ENCODE data around the gene HDAC10.
"Not testable (repeated sequence)": the region's sequence is repeated elsewhere in the genome, so short reads cannot be mapped to it uniquely, and the experiment has no call there.

Gene HDAC10

DNA sequence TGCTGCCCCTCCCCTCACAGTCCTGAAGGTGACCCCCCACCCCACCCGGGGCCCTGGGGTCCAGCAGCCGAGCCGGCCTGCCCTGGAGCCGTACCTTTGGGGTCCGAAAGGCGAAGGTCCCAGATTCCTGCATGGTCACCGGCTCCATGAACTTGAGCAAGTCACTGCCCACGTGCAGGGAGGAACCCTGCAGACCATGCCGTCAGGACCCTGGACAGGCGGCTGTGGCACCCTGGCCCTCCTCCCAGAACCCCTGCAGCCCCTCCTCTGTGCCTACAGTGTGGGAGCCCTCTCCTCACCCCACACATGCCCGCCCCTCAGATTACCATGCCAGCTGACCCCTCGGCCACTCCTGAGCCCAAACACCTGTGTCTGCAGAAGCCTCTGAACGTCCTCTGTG is 33.4 kb upstream of the HDAC10 start:
- no peak for DNase-seq

DNA sequence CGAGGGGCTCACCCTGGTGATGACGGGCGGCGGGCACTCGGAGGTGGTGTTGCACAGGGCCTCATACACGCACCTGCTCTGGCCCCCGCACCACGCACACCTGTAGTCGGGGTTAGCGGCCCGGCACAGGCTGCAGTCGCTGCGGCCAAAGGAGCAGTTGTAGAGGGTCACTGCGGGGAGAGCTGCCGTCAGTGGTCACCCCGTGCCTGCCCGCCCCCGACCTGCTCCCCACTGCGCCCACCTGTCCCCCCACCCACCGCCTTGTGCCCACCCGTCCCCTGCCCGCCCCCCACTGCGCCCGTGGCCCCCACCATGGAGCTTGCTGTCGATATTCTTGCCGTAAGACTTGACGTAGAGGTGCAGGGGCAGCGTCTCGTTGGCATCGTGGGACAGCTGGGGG is 32.8 kb upstream of the HDAC10 start:
- no peak for DNase-seq

- no peak for DNase-seq
These were observed 31.5 kb upstream of the HDAC10 start for GRCh38 chr22:50282361-50283155.

DNA sequence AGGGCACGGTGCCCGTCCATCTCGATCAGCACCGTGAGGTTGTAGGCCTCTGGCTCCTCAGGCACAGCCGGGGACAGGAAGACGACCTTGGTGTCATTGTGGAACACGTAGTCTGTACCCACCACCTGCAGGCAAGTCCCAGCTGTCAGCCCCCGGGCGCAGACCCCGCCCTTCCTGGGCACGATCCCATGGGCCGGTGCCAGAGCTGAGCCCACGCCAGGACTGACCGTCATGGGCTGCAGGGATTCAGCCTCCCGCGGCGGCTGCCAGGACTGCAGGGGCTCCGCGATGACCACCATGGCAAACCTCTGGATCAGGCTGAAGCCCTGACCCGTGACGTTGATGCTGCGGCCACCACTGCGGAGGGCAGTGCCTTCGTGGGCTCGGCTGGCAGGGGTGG is 30.9 kb upstream of the HDAC10 start:
- DNase-seq = no peak

DNA sequence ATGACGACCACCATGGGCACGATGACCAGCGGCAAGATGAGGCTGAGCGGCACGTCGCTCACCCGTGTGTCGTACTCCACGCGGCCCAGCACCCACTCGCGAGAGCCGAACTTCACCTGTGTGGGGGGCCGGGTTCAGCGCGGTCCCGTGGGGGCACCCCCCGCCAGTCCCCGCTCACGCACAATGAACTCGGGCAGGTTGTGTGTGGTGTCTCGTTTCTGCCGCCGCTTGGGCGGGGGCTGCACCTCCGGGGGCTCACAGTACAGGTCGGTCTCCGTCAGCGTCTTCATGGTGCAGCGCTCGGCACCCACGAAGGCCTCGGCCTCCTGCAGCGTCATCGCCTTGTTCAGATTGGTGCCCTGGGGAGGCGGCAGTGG is 30.3 kb upstream of the HDAC10 start:
- no peak for DNase-seq

- DNase-seq = no peak
These were observed 29.8 kb upstream of the HDAC10 start for GRCh38 chr22:50280708-50281383.

GRCh38 chr22:50280022-50280707 is 29.1 kb upstream of the HDAC10 start:
- no peak for DNase-seq

DNA sequence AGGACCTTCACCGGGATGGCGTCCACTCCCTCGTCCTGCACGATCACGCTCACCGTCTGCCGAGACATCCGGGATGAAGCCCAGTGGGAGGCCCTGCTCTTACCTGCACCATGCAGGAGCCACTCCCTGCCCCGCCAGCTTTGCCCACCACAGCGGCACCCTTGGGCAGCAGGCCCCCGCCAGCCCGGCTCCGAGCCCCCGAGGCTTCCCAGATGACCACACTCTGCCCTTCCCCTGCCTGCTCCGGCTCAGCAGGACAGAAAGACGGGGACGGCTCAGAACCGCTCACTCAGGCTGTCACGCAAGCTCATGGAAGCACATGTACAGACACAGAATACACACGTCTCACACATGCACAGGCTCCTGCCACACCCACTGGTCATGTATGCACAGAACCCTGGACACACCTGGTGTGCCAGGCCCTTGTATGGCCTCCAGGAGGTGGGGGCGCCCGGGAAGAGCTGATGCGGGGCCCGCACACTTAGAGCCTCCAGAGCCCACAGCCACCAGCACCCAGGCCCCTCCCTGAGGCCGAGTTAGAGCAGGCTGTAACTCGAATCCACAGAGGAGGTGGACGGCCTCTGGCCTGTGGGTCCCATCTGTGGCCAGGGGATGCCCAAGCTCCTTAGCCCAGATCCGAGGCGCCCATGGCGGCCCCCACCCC is 28.0 kb upstream of the HDAC10 start:
- DNase-seq = no peak

DNA sequence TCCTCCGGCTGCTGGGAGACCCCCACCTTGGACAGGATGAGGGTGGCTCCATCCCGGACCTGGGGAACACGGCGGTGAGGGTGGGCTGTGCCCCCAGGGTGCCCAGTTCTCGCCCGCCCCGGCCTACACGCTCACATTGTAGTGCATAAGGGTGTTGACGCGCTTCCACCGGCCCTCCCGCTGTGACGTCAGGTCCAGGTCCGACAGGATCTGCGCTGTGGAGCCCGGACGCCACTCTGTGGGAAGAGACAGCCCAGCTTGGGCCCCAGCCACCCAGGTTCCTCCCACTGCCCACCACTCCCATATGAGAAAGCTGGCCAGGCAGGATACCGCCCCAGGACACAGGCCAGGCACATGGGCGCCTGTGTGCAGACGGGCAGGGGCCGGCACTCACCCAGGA is 27.4 kb upstream of the HDAC10 start:
- no peak for DNase-seq

- no peak for DNase-seq
These were observed 26.7 kb upstream of the HDAC10 start for GRCh38 chr22:50277761-50278160.

DNA sequence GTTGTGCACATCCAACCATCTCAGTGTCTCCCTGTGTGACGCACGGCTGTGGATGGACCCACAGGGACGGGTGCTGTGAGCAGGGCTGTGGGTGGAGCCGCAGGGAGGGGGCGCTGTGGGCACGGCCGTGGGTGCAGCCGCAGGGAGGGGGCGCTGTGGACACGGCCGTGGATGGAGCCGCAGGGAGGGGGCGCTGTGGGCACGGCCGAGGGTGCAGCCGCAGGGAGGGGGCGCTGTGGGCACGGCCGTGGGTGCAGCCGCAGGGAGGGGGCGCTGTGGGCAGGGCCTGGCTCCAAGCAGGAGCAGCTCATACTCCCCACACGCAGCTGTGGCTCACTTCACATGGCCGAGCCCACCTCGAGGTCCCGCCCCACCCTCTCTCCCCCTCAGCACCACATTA is 25.1 kb upstream of the HDAC10 start:
- no peak for DNase-seq

DNA sequence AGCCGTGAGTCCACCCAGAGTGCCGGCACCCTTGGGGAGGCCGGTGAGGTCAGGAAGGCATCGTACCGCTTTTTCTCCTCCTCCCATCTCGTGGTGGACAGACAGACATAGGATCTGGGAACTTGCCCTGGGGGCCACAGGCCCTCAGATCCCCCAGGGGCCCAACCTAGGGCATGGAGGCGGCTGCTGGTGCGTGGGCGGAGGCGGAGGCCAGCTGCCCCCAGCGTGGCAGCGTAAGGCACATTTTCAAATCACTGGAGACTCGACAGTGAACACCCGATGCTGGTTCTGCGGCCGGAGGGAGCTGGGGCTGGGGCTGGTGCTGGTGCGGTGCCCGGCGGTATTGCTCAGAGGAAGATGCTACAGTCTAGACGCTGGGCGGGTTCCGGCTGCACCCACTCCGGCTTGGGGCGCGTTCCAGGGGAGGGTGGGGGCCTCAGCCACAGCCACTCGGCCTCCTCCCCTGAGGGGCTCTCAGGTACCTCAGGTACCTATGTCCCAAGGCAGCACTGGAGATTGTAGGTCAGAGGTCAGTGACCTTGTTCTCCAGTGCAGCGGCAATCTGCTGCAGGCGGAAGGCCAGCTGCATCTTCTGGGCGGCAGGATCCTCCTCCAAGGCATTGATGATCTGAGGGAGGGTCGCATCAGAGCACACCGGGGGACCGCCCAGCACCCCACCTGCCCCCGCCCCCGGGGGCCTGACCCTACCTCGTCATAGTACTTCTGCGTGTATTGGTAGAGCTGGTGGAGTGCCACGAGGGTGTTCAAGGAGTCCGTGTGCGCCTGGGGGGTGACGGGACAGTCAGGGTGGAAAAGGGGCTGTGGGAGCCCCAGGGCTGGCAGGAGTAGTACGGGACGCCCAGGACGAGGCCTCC is 24.4 kb upstream of the HDAC10 start:
- DNase-seq = no peak

DNA sequence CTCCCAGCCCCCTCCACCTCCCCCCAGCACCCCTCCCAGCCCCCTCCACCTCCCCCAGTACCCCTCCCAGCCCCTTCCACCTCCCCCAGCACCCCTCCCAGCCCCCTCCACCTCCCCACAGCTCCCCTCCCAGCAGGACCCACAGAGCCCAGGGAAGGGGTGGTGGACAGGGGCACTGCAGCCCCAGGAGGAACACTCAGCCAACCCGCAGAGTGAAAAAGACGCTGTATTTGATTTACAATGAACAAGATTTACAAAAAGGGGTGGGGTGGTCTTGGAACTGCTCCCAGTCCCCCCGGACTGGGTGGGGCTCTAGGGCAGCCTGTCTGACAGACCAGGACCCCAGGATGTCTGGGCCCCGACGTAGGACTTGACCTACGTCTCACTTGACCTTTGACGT is 23.7 kb upstream of the HDAC10 start:
- no peak for DNase-seq

DNA sequence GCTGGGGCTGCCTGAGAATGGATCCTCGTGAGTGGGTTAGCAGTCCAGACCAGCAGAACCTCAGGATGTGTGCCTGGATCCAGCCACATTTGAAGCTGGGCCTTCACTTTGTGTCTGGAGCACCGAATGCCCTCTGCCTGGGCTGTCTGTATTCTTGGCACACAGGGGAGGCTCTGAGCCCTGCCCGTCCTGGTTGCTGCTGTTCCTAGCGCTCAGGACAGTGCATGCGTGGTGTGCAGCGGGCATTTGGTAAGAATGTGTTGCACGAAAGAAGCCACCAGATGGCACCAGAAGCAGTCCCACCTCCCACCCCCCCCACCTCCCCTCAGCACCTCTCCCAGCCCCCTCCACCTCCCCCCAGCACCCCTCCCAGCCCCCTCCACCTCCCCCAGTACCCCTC is 23.2 kb upstream of the HDAC10 start:
- DNase-seq = no peak

- DNase-seq = not testable (repeated sequence)
These were observed 22.7 kb upstream of the HDAC10 start for GRCh38 chr22:50273781-50274180.

GRCh38 chr22:50273352-50273751 is 22.3 kb upstream of the HDAC10 start:
- DNase-seq = not testable (repeated sequence)

DNA sequence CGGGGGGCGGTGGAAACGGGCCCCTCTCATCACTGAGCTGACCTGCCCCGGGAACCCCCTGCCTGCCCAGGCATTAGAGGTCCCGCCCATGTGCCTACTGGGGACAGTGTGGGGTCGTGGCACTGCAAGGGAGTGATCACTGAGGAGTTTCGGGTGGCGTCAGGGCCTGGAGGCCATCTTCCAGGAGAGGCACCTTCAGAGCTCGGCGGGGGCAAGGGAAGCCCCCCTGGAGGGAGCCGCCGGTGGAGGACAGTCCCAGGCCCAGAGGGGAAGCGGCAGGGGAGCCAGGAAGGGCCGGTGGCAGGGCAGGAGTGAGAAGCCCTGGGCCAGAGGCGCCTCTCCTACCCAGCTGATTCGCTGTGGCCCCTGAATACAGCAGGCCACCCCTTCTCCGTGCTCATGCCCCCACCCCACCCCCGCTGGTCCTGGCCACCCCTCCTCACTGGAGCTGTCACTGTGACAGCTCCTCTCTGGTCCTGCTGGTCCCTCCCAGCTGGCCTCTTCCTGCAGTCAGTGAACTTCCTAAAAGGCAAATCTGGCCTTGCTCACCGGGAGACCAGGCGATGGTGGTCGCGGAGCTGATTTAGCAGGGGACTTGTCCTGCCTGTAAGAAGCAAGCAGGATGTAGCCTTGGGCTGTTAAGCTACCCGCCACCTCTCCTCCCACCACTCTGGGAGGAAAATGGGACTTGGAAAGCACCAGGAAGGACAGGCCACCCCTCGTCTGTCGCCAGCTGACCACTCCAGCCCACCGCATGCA is 21.2 kb upstream of the HDAC10 start:
- DNase-seq = no peak

DNA sequence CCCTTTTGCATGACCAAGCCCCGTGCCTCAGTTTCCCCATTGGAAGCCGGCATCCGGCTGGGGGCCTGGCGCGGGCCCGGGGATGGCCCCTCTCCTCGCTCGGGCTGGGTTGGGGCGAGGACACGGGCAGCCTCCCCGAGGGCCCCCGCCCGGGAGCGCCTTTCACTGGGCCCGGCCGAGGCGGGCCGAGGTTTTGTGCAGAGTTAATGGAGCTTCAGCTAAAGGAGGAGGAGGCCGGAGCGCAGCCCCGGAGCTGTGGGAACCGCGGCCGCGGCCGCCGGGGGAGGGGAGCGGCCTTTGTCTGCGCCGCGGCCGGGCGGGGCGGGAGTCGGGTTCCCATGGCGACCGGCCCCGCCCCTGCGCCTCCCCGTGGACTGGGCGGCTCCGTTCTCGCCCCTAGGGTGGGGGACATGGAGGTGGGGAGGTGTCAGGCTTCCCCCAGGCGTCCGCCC is 20.5 kb upstream of the HDAC10 start:
- DNase-seq = peak; percentile 32

GRCh38 chr22:50270666-50271394 is 19.8 kb upstream of the HDAC10 start:
- no peak for DNase-seq

DNA sequence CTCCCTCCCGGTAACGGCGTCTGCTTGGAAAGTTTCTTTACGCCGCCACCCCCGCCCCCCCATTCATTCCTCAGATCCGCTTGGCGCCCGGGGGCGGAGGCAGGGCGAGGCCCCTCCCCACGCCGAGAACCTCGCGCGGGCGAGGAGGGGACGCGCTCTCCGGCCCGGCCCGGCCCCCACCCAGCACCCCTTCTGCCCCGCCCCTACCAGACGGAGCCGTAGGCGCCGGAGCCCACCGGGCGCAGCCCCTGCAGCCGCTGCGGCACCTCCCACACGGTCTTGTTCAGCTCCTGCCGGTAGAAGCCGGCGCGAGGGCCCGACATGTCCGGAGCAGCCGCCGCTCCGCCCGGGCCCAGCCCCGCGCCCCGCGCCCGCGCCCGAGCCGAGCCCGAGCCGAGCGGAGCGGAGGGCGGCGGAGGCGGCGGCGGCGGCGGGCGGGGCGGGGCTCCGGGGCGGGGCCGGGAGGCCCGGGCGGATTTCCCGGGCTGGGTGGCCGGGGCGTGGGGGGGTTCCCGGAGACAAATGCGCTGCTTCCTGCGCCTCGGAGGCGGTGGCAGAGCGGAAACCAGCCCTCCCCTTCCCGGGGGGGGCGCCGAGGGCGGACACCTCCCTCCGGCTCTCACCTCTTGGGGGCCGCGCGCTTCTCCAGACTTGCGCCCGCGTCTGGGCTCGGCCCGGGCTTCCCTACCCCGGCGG is 19.1 kb upstream of the HDAC10 start, which contains the start of gene MAPK11:
Gene MAPK11, minus strand, starts transcription at position 411 of the 696 bp plus-strand sequence. Its CDS starts 88 bp downstream, at position 323.
- no peak for DNase-seq

Data from NCI-H526 treated with DMSO at 0.1 percent for 48 hours (cell line).